IMR-90 (cell line): ENCODE data around the gene DIPK1B. TPM values are rescaled to one million over a fixed set of nuclear protein-coding genes. Genes with fewer than 3 reads are reported as not detected.

Experiments used
- ATAC-seq: fragments of 200-7000 bp; cut with Tn5 transposase; 2 replicates; pipeline ENCODE4 v1.9.1; 2020; ENCODE audit warnings: low read depth, mild to moderate bottlenecking, moderate library complexity
- BruUV-seq: library from RNA; stranded (reverse); fragments of 400-500 nt; replicated peaks from 2 replicates; lab custom pipeline; 2021; lab: Mats Ljungman, UMichigan
- CTCF ChIA-PET: fragments of 300-600 bp; formaldehyde crosslinking; extraction: SDS; loops from one replicate; lab custom pipeline; 2021; ENCODE audit warnings: antibody characterized with exemption; lab: Yijun Ruan, JAX
- POLR2A ChIA-PET: fragments of 300-600 bp; sonication (Branson Sonifier 250); formaldehyde crosslinking; loops from one replicate; lab custom pipeline; 2022; ENCODE audit warnings: antibody characterized with exemption; ENCODE audit not compliant: unreplicated experiment; lab: Charles Lee
- DNase-seq: peaks from one replicate; pipeline ENCODE4 v3.0.0; 2013
- H2AFZ ChIP-seq: replicated peaks from 2 replicates; pipeline ENCODE3; 2013; ENCODE audit warnings: low read length, mild to moderate bottlenecking; ENCODE audit not compliant: poor library complexity
- H2AK5ac ChIP-seq: 2 replicates; pipeline ENCODE4 v1.6.1; 2013; ENCODE audit warnings: low read depth, low read length, inconsistent platforms
- H2AK9ac ChIP-seq: replicated peaks from 2 replicates; pipeline ENCODE3; 2013; ENCODE audit warnings: mild to moderate bottlenecking, low read depth, low read length, moderate library complexity; ENCODE audit not compliant: poor library complexity
- H2BK120ac ChIP-seq: 2 replicates; pipeline ENCODE4 v1.6.1; 2013; ENCODE audit warnings: low read depth, low read length, inconsistent platforms
- H2BK15ac ChIP-seq: 3 replicates; pipeline ENCODE4 v1.6.1; 2013; ENCODE audit warnings: low read depth, low read length, inconsistent platforms
- H2BK20ac ChIP-seq: 2 replicates; pipeline ENCODE4 v1.6.1; 2013; ENCODE audit warnings: low read depth, mild to moderate bottlenecking, inconsistent platforms, low read length, moderate library complexity
- H2BK5ac ChIP-seq: 2 replicates; pipeline ENCODE4 v1.6.1; 2013; ENCODE audit warnings: mild to moderate bottlenecking, low read depth, low read length, inconsistent platforms; ENCODE audit not compliant: poor library complexity, severe bottlenecking
- H3K14ac ChIP-seq: replicated peaks from 2 replicates; pipeline ENCODE4 v1.6.1; 2013; ENCODE audit warnings: low read depth, low read length, inconsistent platforms
- H3K18ac ChIP-seq: 2 replicates; pipeline ENCODE4 v1.6.1; 2013; ENCODE audit warnings: low read depth, low read length, control low read depth
- H3K23ac ChIP-seq: 2 replicates; pipeline ENCODE4 v1.6.1; 2013; ENCODE audit warnings: low read depth, low read length, inconsistent platforms
- H3K27ac ChIP-seq: 2 replicates; pipeline ENCODE4 v1.5.1; 2013; ENCODE audit warnings: mild to moderate bottlenecking, control low read depth, low read length; ENCODE audit not compliant: insufficient read depth
- H3K27me3 ChIP-seq: 2 replicates; pipeline ENCODE4 v1.6.1; 2013; ENCODE audit warnings: low read length; ENCODE audit not compliant: control insufficient read depth, insufficient read depth
- H3K36me3 ChIP-seq: 2 replicates; pipeline ENCODE4 v1.6.1; 2013; ENCODE audit warnings: low read length, mixed read lengths; ENCODE audit not compliant: control insufficient read depth, insufficient read depth
- H3K4ac ChIP-seq: 2 replicates; pipeline ENCODE4 v1.6.1; 2013; ENCODE audit warnings: low read depth, low read length, inconsistent platforms
- H3K4me1 ChIP-seq: 2 replicates; pipeline ENCODE4 v1.6.1; 2013; ENCODE audit warnings: low read length, mixed read lengths; ENCODE audit not compliant: control insufficient read depth, insufficient read depth
- H3K4me2 ChIP-seq: 2 replicates; pipeline ENCODE4 v1.6.1; 2013; ENCODE audit warnings: low read depth, mild to moderate bottlenecking, control low read depth, low read length, moderate library complexity
- H3K4me3 ChIP-seq: 2 replicates; pipeline ENCODE4 v1.5.1; 2013; ENCODE audit warnings: low read depth, mild to moderate bottlenecking, control low read depth, low read length, moderate library complexity; ENCODE audit not compliant: insufficient read depth
- H3K56ac ChIP-seq: 2 replicates; pipeline ENCODE4 v1.6.1; 2013; ENCODE audit warnings: low read length, inconsistent platforms; ENCODE audit not compliant: insufficient read depth; ENCODE audit errors: extremely low read depth
- H3K79me1 ChIP-seq, 2 experiments: 2 replicates each; pipeline ENCODE4 v1.6.1; 2013; ENCODE audit warnings: low read length in 2 of 2, inconsistent platforms in 1 of 2, low read depth in 1 of 2
- H3K9ac ChIP-seq: 2 replicates; pipeline ENCODE4 v1.6.1; 2013; ENCODE audit warnings: low read depth, low read length, control low read depth
- H3K9me1 ChIP-seq: 2 replicates; pipeline ENCODE4 v1.6.1; 2013; ENCODE audit warnings: low read length, inconsistent platforms; ENCODE audit not compliant: insufficient read depth
- H3K9me3 ChIP-seq: 2 replicates; pipeline ENCODE4 v1.6.1; 2013; ENCODE audit warnings: low read length; ENCODE audit not compliant: control insufficient read depth, insufficient read depth
- H4K20me1 ChIP-seq: 2 replicates; pipeline ENCODE4 v1.6.1; 2013; ENCODE audit warnings: low read length, inconsistent platforms; ENCODE audit not compliant: insufficient read depth
- H4K5ac ChIP-seq: 2 replicates; pipeline ENCODE4 v1.6.1; 2013; ENCODE audit warnings: mild to moderate bottlenecking, low read depth, low read length, control low read depth
- H4K8ac ChIP-seq, 2 experiments: 2 replicates each; pipeline ENCODE4 v1.6.1; 2013; ENCODE audit warnings: low read depth in 2 of 2, low read length in 2 of 2, control low read depth in 1 of 2, inconsistent platforms in 1 of 2
- H4K91ac ChIP-seq: 2 replicates; pipeline ENCODE4 v1.6.1; 2013; ENCODE audit warnings: low read depth, low read length, inconsistent platforms; ENCODE audit not compliant: insufficient read depth
- BHLHE40 ChIP-seq: fragments of 150-350 bp; IDR thresholded peaks from 2 replicates; pipeline ENCODE4 v1.6.1; 2016; ENCODE audit warnings: mild to moderate bottlenecking, low read depth, low read length
- FOS ChIP-seq: fragments of 150-350 bp; IDR thresholded peaks from 2 replicates; pipeline ENCODE4 v1.6.1; 2016; ENCODE audit warnings: low read depth, low read length
- MXI1 ChIP-seq: IDR thresholded peaks from 2 replicates; pipeline ENCODE4 v1.6.1; 2012; ENCODE audit warnings: low read depth, mild to moderate bottlenecking, low read length, moderate library complexity, borderline replicate concordance
- POLR2A ChIP-seq: IDR thresholded peaks from 2 replicates; pipeline ENCODE4 v1.6.1; 2012; ENCODE audit warnings: mild to moderate bottlenecking, low read depth, low read length
- RAD21 ChIP-seq: IDR thresholded peaks from 2 replicates; pipeline ENCODE4 v1.6.1; 2012; ENCODE audit warnings: low read length, improper control_type of control experiment
- RCOR1 ChIP-seq: IDR thresholded peaks from 2 replicates; pipeline ENCODE4 v1.6.1; 2012; ENCODE audit warnings: mild to moderate bottlenecking, low read length, improper control_type of control experiment; ENCODE audit not compliant: insufficient replicate concordance
- RFX5 ChIP-seq: IDR thresholded peaks from 2 replicates; pipeline ENCODE4 v1.8.0; 2012; ENCODE audit warnings: low read depth, mild to moderate bottlenecking, low read length, moderate library complexity
- WGBS, 2 experiments: methylation state at CpG; one replicate each; pipeline versions ENCODE4 v1.1.5 to v1.1.7; 2013; ENCODE audit warnings: missing lambda C conversion rate in 2 of 2; ENCODE audit not compliant: insufficient read length in 1 of 2; ENCODE audit errors: extremely low coverage in 2 of 2; 5-methylcytosine and 5-hydroxymethylcytosine counted together
- dilution Hi-C: fragments of 300-500 bp; cut with HindIII; formaldehyde crosslinking; loops from one replicate; pipeline ENCODE4 v1.14.3; 2018; ENCODE audit warnings: low sequenced_read_pairs; ENCODE audit not compliant: unreplicated experiment
- in situ Hi-C: fragments of 300-500 bp; cut with MboI; formaldehyde crosslinking; loops from 3 replicates; pipeline ENCODE4 v1.14.3; 2019; ENCODE audit warnings: low sequenced_read_pairs, inconsistent platforms, mixed read lengths
- intact Hi-C: fragments of 100-400 bp; cut with micrococcal nuclease; formaldehyde crosslinking; loops from 2 replicates; pipeline ENCODE4 v1.10.0; 2022
- polyA plus RNA-seq, 3 experiments: library from polyadenylated mRNA; depleted of rRNA; stranded (reverse); fragments of >200 nt; gene quantifications; 2 replicates each; pipeline ENCODE4 v1.2.3, GENCODE V29; 2012; ENCODE audit warnings: low replicate concordance in 1 of 3
- total RNA-seq: library from RNA; depleted of rRNA; stranded (reverse); fragments of >200 nt; gene quantifications from 2 replicates; pipeline ENCODE4 v1.2.3, GENCODE V29; 2012

The DIPK1B gene
- total and polyA plus RNA-seq, 2 of the 4 experiments (the other 2 are of a cell fraction) = 3.4 to 7.1 TPM

DNA sequence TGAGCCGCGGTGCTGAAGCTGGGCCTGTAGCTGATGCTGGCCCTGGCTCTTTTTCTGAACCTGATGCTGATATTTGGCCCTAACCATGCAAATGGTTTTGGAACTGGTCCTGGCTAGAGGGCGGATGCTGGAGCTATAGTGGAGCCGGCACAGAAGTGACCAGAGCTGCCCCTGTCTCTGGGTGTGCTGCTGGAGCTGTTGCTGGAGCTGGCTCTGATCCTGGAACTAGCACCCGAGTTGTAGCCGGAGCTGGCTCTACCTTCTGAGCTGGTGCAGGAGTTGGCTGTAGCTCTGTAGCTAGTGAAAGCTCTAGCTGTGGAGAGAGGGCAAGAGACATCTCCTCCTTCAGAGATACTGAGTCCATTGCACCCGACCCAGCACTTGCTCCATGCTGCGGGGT lies 17.6 kb downstream of the DIPK1B start:
- Histone ChIP-seq H3K79me1 (peaks cover 22 to 59% of the 10 kb centered on the region in 2 experiments), H3K4me1 (peaks cover 14% of the 10 kb centered on the region), H2AK5ac (no peak overlapping the region), H4K5ac (no peak overlapping the region), H3K4ac (no peak overlapping the region), H3K9me3 (no peaks in the 10 kb centered on the region), H3K27me3 (no peaks in the 10 kb centered on the region), H2BK15ac (no peak overlapping the region), H2BK20ac (no peak overlapping the region), H4K91ac (no peak overlapping the region), H4K20me1 (peaks cover 30% of the 10 kb centered on the region), H4K8ac (no peak overlapping the region), H3K4me2 (no peak overlapping the region), H3K14ac (no peak overlapping the region), H3K36me3 (peaks cover 16% of the 10 kb centered on the region), H2BK120ac (no peak overlapping the region), H2AK9ac (no peak overlapping the region), H3K4me3 (no peak overlapping the region), H3K9ac (no peak overlapping the region), H2BK5ac (no peak overlapping the region), H2AFZ (no peak overlapping the region), H3K23ac (0 out of 2 replicates have a peak overlapping the region, but pooled peaks have one; percentile 9), H3K18ac (no peak overlapping the region), H3K9me1 (peaks cover 15% of the 10 kb centered on the region), H3K56ac (no peak overlapping the region), H3K27ac (no peak overlapping the region)
- ChIA-PET CTCF (no interaction called here), POLR2A (no interaction called here)
- BruUV-seq = no TSS peak
- WGBS, 2 experiments = 100% methylated on average over 4 of the region's 8 CpGs; no CpG with 5 or more reads in 1 of the 2 experiments
- DNase-seq (no peak), ATAC-seq (no peak)
- dilution Hi-C loops (no loop called here), in situ Hi-C loops (no loop called here), intact Hi-C loops (no loop called here)
- TF ChIP-seq BHLHE40 (no peak), RCOR1 (no peak), FOS (no peak), RAD21 (no peak), MXI1 (no peak), RFX5 (no peak), POLR2A (no peak)
